ENCODE measurements around the gene DUSP1.

The DUSP1 gene

GRCh38 chr5:172745838-172746237 lies 25.2 kb downstream of the DUSP1 start:
- Histone ChIP-seq H3K27ac (ENCODE audit: low read depth, low read length) (no peak overlapping the region), H3K4me2 (ENCODE audit: low read depth, low read length, poor library complexity, severe bottlenecking) (no peak overlapping the region), H3K4me3 (ENCODE audit: insufficient read depth, low read length, poor library complexity, severe bottlenecking) (no peak overlapping the region), H4K20me1 (ENCODE audit: low read depth, low read length) (no peaks in the 10 kb centered on the region), H3K9me2 (replicated peaks; ENCODE audit: insufficient read depth, low read length) (no peaks in the 10 kb centered on the region), H3K9me3 (ENCODE audit: insufficient read depth, low read length) (no peaks in the 10 kb centered on the region), H3K9ac (ENCODE audit: low read length) (no peak overlapping the region), H2AFZ (ENCODE audit: low read depth, low read length, severe bottlenecking) (no peak overlapping the region), H3K79me2 (ENCODE audit: insufficient read depth, low read length) (no peaks in the 10 kb centered on the region), H3K27me3 (ENCODE audit: low read length) (no peaks in the 10 kb centered on the region), H3F3A (ENCODE audit: insufficient read depth) (no peaks in the 10 kb centered on the region), H3K36me3 (ENCODE audit: low read length) (no peaks in the 10 kb centered on the region)
- TF ChIP-seq EZH2phosphoT487 (conservative IDR thresholded peaks at IDR 0.05; ENCODE audit: low read length) (no peak), CTCF (IDR thresholded peaks at IDR 0.05; ENCODE audit: insufficient read depth, low read length, poor library complexity, severe bottlenecking) (no peak)

- TF ChIP-seq CTCF (IDR thresholded peaks at IDR 0.05; ENCODE audit: insufficient read depth, low read length, poor library complexity, severe bottlenecking): no peak
- no peak for TF ChIP-seq EZH2phosphoT487 (conservative IDR thresholded peaks at IDR 0.05; ENCODE audit: low read length)
- Histone ChIP-seq H3K4me2 (ENCODE audit: low read depth, low read length, poor library complexity, severe bottlenecking) (no peak overlapping the region), H3K9me2 (replicated peaks; ENCODE audit: insufficient read depth, low read length) (no peaks in the 10 kb centered on the region), H4K20me1 (ENCODE audit: low read depth, low read length) (no peaks in the 10 kb centered on the region), H2AFZ (ENCODE audit: low read depth, low read length, severe bottlenecking) (no peak overlapping the region), H3K79me2 (ENCODE audit: insufficient read depth, low read length) (no peaks in the 10 kb centered on the region), H3K4me3 (ENCODE audit: insufficient read depth, low read length, poor library complexity, severe bottlenecking) (no peak overlapping the region), H3K27ac (ENCODE audit: low read depth, low read length) (no peak overlapping the region), H3K9ac (ENCODE audit: low read length) (no peak overlapping the region), H3K9me3 (ENCODE audit: insufficient read depth, low read length) (no peaks in the 10 kb centered on the region), H3F3A (ENCODE audit: insufficient read depth) (no peaks in the 10 kb centered on the region), H3K27me3 (ENCODE audit: low read length) (no peaks in the 10 kb centered on the region), H3K36me3 (ENCODE audit: low read length) (no peaks in the 10 kb centered on the region)
Measured at GRCh38 chr5:172745406-172745805, 25.6 kb downstream of the DUSP1 start.

GRCh38 chr5:172744123-172745104 lies 26.6 kb downstream of the DUSP1 start:
- Histone ChIP-seq H3K4me3 (ENCODE audit: insufficient read depth, low read length, poor library complexity, severe bottlenecking) (no peak overlapping the region), H4K20me1 (ENCODE audit: low read depth, low read length) (no peaks in the 10 kb centered on the region), H3F3A (ENCODE audit: insufficient read depth) (no peaks in the 10 kb centered on the region), H3K9me2 (replicated peaks; ENCODE audit: insufficient read depth, low read length) (no peaks in the 10 kb centered on the region), H3K27ac (ENCODE audit: low read depth, low read length) (no peak overlapping the region), H3K79me2 (ENCODE audit: insufficient read depth, low read length) (no peaks in the 10 kb centered on the region), H3K9ac (ENCODE audit: low read length) (no peak overlapping the region), H3K9me3 (ENCODE audit: insufficient read depth, low read length) (no peaks in the 10 kb centered on the region), H3K27me3 (ENCODE audit: low read length) (no peaks in the 10 kb centered on the region), H3K4me2 (ENCODE audit: low read depth, low read length, poor library complexity, severe bottlenecking) (no peak overlapping the region), H2AFZ (ENCODE audit: low read depth, low read length, severe bottlenecking) (no peak overlapping the region), H3K36me3 (ENCODE audit: low read length) (no peaks in the 10 kb centered on the region)
- TF ChIP-seq EZH2phosphoT487 (conservative IDR thresholded peaks at IDR 0.05; ENCODE audit: low read length) (no peak), CTCF (IDR thresholded peaks at IDR 0.05; ENCODE audit: insufficient read depth, low read length, poor library complexity, severe bottlenecking) (no peak)

All from SU-DHL-6 (cell line).